B cell (primary cell): ENCODE measurements around the gene LRRC36.

Experiments used
- EZH2 ChIP-seq: IDR thresholded peaks from 2 replicates; pipeline ENCODE4 v1.6.1; 2012; ENCODE audit warnings: borderline replicate concordance, low read depth, mild to moderate bottlenecking, moderate library complexity, low read length; ENCODE audit not compliant: insufficient read depth, poor library complexity, severe bottlenecking
- TF ChIP-seq, protein P1 (sequence below): fragments of 200-600 bp; IDR thresholded peaks from one replicate; pipeline ENCODE4 v1.8.0; 2022; ENCODE audit warnings: antibody characterized with exemption, mild to moderate bottlenecking

DNA sequence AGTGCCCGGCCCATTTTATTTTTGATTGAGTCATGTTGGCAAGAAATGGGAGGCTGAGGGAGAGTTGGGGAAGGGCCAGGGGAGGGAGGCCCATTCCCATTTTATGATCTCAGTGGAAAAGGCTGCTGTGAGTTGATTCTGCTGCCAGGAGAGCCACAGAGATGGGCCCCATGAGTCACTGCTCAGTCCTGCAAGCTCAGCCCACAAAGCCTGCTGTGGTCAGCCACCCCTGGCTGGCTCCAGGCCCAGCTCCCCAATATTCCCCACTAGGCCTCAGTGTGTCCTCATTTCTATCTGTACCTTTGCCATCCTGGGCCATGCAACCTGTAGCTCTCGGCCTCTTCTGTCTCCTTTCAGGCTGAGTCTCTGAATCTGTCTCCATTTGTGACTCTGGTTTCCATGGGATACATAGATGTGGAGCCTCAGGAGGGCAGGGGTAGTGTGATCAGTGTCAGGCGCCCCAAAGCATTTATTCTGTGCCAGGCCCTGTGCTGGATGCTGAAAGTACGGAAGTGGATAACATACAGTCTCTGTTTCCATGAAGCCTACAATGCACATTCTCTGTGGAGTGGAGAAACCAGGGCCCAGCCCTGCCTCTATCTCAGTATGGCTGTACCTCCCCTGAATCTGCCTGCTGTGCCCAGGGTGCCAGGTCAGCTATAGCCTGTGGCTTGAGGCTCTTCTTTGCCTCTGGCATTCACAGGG lies 49.2 kb upstream of the LRRC36 start:
- no peak for TF ChIP-seq EZH2
- TF ChIP-seq, protein P1, sequence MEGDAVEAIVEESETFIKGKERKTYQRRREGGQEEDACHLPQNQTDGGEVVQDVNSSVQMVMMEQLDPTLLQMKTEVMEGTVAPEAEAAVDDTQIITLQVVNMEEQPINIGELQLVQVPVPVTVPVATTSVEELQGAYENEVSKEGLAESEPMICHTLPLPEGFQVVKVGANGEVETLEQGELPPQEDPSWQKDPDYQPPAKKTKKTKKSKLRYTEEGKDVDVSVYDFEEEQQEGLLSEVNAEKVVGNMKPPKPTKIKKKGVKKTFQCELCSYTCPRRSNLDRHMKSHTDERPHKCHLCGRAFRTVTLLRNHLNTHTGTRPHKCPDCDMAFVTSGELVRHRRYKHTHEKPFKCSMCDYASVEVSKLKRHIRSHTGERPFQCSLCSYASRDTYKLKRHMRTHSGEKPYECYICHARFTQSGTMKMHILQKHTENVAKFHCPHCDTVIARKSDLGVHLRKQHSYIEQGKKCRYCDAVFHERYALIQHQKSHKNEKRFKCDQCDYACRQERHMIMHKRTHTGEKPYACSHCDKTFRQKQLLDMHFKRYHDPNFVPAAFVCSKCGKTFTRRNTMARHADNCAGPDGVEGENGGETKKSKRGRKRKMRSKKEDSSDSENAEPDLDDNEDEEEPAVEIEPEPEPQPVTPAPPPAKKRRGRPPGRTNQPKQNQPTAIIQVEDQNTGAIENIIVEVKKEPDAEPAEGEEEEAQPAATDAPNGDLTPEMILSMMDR: no peak
